Gastrocnemius medialis (tissue), 4 donors: Measurements from ENCODE around the gene PRMT7. TPM values are rescaled to one million over a fixed set of nuclear protein-coding genes. Genes with fewer than 3 reads are reported as not detected.

Experiments
- ATAC-seq, 2 donors: fragments of 150-250 bp; one replicate each; pipeline ENCODE4 v1.9.1; 2016
- DNase-seq, 2 donors: peaks; one replicate each; pipeline ENCODE4 v3.0.0-alpha.2; 2019
- H3K27ac ChIP-seq, 4 donors: fragments of 200-600 bp; sonication (generic); 1 replicate in 1 of 4; 2 replicates in 3 of 4; pipeline ENCODE4 v1.5.1; 2016 to 2018; ENCODE audit warnings: mild to moderate bottlenecking in 2 of 4, moderate library complexity in 1 of 4
- H3K27me3 ChIP-seq, 3 donors: fragments of 200-600 bp; sonication (generic) in 2 of 3; 1 replicate in 1 of 3; 2 replicates in 2 of 3; pipeline versions ENCODE4 v1.5.1 to v1.6.0; 2016 to 2019; ENCODE audit warnings: mild to moderate bottlenecking in 1 of 3, moderate library complexity in 1 of 3
- H3K36me3 ChIP-seq, 2 donors: fragments of 200-600 bp; sonication (generic) in 1 of 2; one replicate each; pipeline ENCODE4 v1.5.1; 2017 to 2018
- H3K4me1 ChIP-seq, 2 donors: fragments of 200-600 bp; sonication (generic) in 1 of 2; one replicate each; pipeline ENCODE4 v1.5.1; 2016 to 2017; ENCODE audit warnings: mild to moderate bottlenecking in 2 of 2
- H3K4me3 ChIP-seq, 4 donors: fragments of 200-600 bp; sonication (generic) in 3 of 4; 1 replicate in 1 of 4; 2 replicates in 3 of 4; pipeline ENCODE4 v1.5.1; 2016 to 2019; ENCODE audit warnings: mild to moderate bottlenecking in 2 of 4
- H3K9me3 ChIP-seq, 3 donors: fragments of 200-600 bp; sonication (generic) in 2 of 3; 1 replicate in 1 of 3; 2 replicates in 2 of 3; pipeline ENCODE4 v1.5.1; 2016 to 2019
- POLR2A ChIP-seq, 2 donors: fragments of 450-650 bp; IDR thresholded peaks; one replicate each; pipeline ENCODE4 v1.6.1; 2017; ENCODE audit warnings: antibody characterized with exemption in 2 of 2, mild to moderate bottlenecking in 2 of 2, moderate library complexity in 2 of 2
- in situ Hi-C, 4 donors: fragments of 200-750 bp; cut with MboI; loops; one replicate each; pipeline versions ENCODE4 v1.15.0 to v1.8.0; 2017; ENCODE audit warnings: low sequenced_read_pairs in 4 of 4
- intact Hi-C: fragments of 100-400 bp; cut with DNase I; formaldehyde crosslinking; loops from one replicate; pipeline ENCODE4 v1.15.1; 2023; ENCODE audit warnings: low total_unique reads
- total RNA-seq, 4 donors: library from RNA; depleted of rRNA; stranded (reverse); fragments of >200 nt; gene quantifications; one replicate each; pipeline versions ENCODE4 v1.1.0 to v1.2.3, GENCODE V29; 2016
- TF ChIP-seq, protein P1 (sequence below), 5 experiments: fragments of 450-650 bp in 3 of 5; fragments of 200-600 bp in 2 of 5; sonication (generic) in 2 of 5; IDR thresholded peaks in 4 of 5; conservative IDR thresholded peaks in 1 of 5; 1 replicate in 4 of 5; 2 replicates in 1 of 5; pipeline ENCODE4 v1.5.1; 2016 to 2019; ENCODE audit warnings: antibody characterized with exemption in 5 of 5, mild to moderate bottlenecking in 3 of 5, moderate library complexity in 3 of 5

Gene PRMT7
- total RNA-seq, 4 donors from 2014 or later, result 22.2 to 41.0 (median 32.8) TPM

DNA sequence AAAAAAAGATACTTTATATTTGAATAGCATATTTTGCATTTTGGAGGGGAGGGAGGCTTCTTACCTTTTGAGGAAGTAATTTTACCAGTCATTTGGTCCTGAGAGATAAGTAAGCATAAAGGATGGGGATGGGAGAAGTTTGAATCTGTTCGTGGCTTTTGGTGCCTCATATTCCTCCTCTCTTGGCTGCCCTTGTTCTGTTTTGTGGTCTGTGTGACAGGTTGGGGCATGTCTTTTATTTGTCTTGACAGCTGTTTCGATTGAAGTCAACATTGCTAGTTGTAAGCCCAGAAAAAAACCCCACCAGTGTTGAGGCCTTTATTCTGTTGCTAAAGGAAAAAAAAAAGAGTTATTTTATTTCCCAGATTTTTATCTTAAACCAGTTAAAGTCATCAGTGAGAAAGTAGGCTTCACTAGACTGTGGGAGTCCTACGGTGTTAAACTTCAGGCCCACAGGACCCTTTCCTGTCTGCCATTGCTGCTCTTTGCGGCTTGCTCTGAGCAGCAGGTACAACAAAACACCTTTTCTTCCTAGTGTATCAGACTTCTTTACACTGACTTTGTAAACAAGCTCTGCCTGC lies 35.1 kb upstream of the PRMT7 start:
- in situ Hi-C loops (no loop called here), intact Hi-C loops (no loop called here)
- H3K4me1 ChIP-seq, result peaks cover 71 to 91% of the 10 kb centered on the region in 2 donors
- H3K9me3 ChIP-seq, result no peaks in the 10 kb centered on the region
- H3K36me3 ChIP-seq, result peaks cover 0 to 41% of the 10 kb centered on the region in 2 donors
- ATAC-seq (peak; percentile 23 to 59), DNase-seq (no peak)
- TF ChIP-seq, protein P1, sequence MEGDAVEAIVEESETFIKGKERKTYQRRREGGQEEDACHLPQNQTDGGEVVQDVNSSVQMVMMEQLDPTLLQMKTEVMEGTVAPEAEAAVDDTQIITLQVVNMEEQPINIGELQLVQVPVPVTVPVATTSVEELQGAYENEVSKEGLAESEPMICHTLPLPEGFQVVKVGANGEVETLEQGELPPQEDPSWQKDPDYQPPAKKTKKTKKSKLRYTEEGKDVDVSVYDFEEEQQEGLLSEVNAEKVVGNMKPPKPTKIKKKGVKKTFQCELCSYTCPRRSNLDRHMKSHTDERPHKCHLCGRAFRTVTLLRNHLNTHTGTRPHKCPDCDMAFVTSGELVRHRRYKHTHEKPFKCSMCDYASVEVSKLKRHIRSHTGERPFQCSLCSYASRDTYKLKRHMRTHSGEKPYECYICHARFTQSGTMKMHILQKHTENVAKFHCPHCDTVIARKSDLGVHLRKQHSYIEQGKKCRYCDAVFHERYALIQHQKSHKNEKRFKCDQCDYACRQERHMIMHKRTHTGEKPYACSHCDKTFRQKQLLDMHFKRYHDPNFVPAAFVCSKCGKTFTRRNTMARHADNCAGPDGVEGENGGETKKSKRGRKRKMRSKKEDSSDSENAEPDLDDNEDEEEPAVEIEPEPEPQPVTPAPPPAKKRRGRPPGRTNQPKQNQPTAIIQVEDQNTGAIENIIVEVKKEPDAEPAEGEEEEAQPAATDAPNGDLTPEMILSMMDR (IDR thresholded peaks at IDR 0.05 in 4 of 5, conservative IDR thresholded peaks at IDR 0.05 in 1 of 5), result no peak
- peak in 1 of 2 donors; percentile 67 for TF ChIP-seq POLR2A (IDR thresholded peaks at IDR 0.05)
- H3K27ac ChIP-seq, result peak overlapping the region; percentile 95 to 100 (median 99)
- no peaks in the 10 kb centered on the region for H3K27me3 ChIP-seq
- peak overlapping the region in 3 of 4 donors; percentile 11 to 31 (median 24) for H3K4me3 ChIP-seq

DNA sequence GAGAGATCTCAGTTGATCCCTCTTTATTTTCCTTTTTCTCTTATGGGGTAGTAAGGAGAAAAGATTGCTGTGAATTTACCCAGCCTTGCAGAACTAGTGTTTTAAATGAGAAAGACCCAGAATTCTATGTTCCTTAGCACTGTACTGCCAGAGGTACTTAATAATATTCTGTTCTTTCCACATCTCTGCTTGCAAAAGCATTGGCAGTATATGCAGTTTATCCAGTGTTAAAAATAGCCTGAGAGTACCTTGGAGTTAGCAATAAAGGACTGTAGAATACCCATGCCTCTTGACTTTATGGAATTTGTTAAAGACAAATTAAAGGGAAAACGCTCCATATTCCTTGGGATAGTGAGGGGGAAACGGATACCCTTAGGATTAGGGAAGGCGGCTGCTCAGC lies 34.6 kb upstream of the PRMT7 start:
- peak overlapping the region; percentile 11 to 31 (median 20) for H3K4me3 ChIP-seq
- intact Hi-C loops, result no loop called here
- no peaks in the 10 kb centered on the region for H3K27me3 ChIP-seq
- in situ Hi-C loops, result no loop called here
- H3K4me1 ChIP-seq, result peaks cover 71 to 91% of the 10 kb centered on the region in 2 donors
- DNase-seq (no peak), ATAC-seq (peak; percentile 79 to 87)
- TF ChIP-seq POLR2A (IDR thresholded peaks at IDR 0.05), result peak in 1 of 2 donors; percentile 44
- TF ChIP-seq, protein P1 (IDR thresholded peaks at IDR 0.05 in 4 of 5, conservative IDR thresholded peaks at IDR 0.05 in 1 of 5), result no peak
- peak overlapping the region; percentile 95 to 100 (median 99) for H3K27ac ChIP-seq
- H3K9me3 ChIP-seq, result no peaks in the 10 kb centered on the region
- H3K36me3 ChIP-seq, result peaks cover 0 to 41% of the 10 kb centered on the region in 2 donors

DNA sequence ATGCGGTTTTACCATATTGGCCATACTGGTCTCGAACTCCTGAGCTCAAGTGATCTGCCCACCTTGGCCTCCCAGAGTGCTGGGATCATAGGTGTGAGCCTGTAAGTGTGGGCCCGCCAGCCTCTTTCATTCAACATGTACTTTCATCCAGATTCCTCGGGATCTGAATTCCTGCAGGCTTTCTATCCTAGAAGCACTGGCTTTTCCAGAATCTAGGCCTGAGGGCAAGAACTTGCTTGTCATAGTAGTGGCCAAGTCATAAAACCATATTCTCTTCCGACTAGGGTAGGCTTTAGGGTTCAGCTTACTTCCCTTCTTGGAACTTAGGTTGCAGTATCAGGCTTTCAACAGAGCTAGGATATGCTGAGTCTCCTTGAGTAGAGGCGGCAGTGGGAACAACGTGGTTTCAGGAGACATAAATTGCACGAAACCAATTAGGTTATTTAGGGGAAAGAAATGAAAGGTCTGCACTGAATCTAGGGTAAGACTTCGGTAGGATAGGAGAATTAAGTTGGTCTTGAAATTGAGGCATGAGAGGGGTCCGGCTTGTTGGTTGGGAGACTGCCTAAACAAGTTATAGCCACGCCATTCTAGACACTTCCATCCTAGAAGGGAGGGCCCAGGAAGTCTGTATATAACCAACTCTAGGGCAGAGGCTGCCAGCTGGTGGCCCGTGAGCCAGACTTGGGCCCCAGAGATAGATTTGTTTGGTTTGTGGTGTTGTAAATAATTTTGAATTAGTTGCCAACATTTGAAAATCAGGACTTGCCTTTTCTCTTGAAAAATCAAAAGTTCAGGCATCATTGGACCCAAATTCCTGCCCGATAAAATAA lies 30.9 kb upstream of the PRMT7 start:
- Histone ChIP-seq H3K36me3 (peaks cover 0 to 22% of the 10 kb centered on the region in 2 donors), H3K27ac (peak overlapping the region; percentile 86 to 99 (median 95)), H3K4me1 (peaks cover 79 to 88% of the 10 kb centered on the region in 2 donors), H3K4me3 (no peak overlapping the region), H3K9me3 (no peaks in the 10 kb centered on the region), H3K27me3 (no peaks in the 10 kb centered on the region)
- in situ Hi-C loops, result no loop called here
- ATAC-seq (peak in 1 of 2 donors; percentile 13), DNase-seq (no peak)
- intact Hi-C loops, result no loop called here
- TF ChIP-seq, protein P1 (IDR thresholded peaks at IDR 0.05 in 4 of 5, conservative IDR thresholded peaks at IDR 0.05 in 1 of 5), result no peak
- no peak for TF ChIP-seq POLR2A (IDR thresholded peaks at IDR 0.05)

DNA sequence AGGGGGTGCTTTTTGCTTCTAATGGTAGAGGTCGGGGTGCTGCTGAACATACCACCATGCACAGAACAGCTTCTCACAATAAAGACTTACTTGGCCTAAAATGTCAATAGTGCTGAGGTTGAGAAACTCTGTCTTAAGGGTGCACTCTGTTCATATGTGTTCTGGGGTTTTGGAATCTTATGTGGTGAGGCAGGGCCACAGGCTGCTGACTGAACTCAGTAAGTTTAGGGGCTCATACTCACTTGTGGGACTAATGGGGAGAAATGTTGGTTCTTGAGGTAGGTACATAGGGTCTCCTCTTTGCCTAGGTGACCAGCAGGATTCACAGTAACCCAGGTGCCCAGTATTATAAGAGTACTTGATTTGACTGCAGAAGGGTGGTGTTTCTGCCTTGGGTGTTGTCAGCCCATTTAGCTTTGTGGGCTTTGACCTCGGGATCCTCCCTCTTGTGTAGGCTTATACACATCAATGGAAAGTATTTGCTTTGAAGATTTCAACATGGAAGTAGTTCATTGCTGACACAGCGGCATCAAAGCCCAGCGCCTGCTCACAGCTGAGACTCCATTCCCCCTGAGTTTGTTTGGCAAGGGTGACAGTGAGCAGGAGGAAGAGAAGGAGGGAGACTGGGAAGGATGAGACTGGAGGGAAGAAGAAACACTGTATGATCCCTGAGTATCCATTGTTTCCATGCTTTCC lies 29.3 kb upstream of the PRMT7 start:
- ATAC-seq (no peak), DNase-seq (peak in 1 of 2 donors; percentile 44)
- peaks cover 80 to 89% of the 10 kb centered on the region in 2 donors for H3K4me1 ChIP-seq
- intact Hi-C loops (loop anchor here (2.0 kb wide), 1 partner anchor 17 kb away; the partner anchor contains the start of gene SLC7A6), in situ Hi-C loops (no loop called here)
- peaks cover 0 to 22% of the 10 kb centered on the region in 2 donors for H3K36me3 ChIP-seq
- peak overlapping the region; percentile 86 to 99 (median 95) for H3K27ac ChIP-seq
- H3K27me3 ChIP-seq, result no peaks in the 10 kb centered on the region
- H3K4me3 ChIP-seq, result peak overlapping the region in 1 of 4 donors; percentile 7
- TF ChIP-seq, protein P1 (IDR thresholded peaks at IDR 0.05 in 4 of 5, conservative IDR thresholded peaks at IDR 0.05 in 1 of 5), result no peak
- TF ChIP-seq POLR2A (IDR thresholded peaks at IDR 0.05), result no peak
- no peaks in the 10 kb centered on the region for H3K9me3 ChIP-seq
